ENCODE measurements around the gene SUN1. TPM values are rescaled to one million over a fixed set of nuclear protein-coding genes. Genes with fewer than 3 reads are reported as not detected.

The SUN1 gene
- total RNA-seq, 4 donors from 2014 or later = 113 to 259 (median 192) TPM

- H3K27ac ChIP-seq = peak overlapping the region in 3 of 4 donors; percentile 55 to 66 (median 63)
These were observed 7.6 kb upstream of the SUN1 start for GRCh38 chr7:824664-825063.

DNA sequence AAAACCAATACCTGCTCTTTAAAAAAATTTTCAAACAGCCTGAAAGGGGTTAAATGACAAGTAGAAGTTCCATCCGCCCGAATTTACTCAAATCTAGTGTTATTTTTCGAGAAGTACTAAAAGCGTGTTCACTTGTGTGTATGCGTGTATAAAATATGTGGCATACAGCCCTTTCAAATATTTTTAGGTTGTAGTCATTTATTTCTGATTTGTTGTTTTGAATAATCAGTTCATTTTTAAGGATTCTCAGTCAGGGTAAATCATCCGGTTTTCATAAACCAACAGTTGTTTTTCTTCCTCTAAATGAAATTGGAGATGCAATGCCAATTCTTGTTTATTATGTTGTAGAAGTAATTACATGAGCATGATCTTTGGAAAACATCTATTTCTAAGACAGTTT is 6.9 kb upstream of the SUN1 start:
- no peak for DNase-seq
- Histone ChIP-seq H3K9me3 (no peaks in the 10 kb centered on the region), H3K4me3 (no peak overlapping the region), H3K27me3 (no peaks in the 10 kb centered on the region), H3K36me3 (no peaks in the 10 kb centered on the region), H3K27ac (peak overlapping the region in 2 of 4 donors; percentile 55 to 66), H3K4me1 (peaks cover 0 to 53% (median under 1%) of the 10 kb centered on the region in 4 donors)
- no peak for TF ChIP-seq CTCF (IDR thresholded peaks at IDR 0.05)
- TF ChIP-seq POLR2A (IDR thresholded peaks at IDR 0.05) = no peak

More at GRCh38 chr7:824664-825063, 7.6 kb upstream of the SUN1 start:
- Histone ChIP-seq H3K9me3 (no peaks in the 10 kb centered on the region), H3K36me3 (no peaks in the 10 kb centered on the region), H3K4me1 (peaks cover 0 to 46% (median 0%) of the 10 kb centered on the region in 4 donors), H3K4me3 (no peak overlapping the region), H3K27me3 (no peaks in the 10 kb centered on the region)
- TF ChIP-seq POLR2A (IDR thresholded peaks at IDR 0.05) (no peak), CTCF (IDR thresholded peaks at IDR 0.05) (no peak)
- DNase-seq = no peak

DNA sequence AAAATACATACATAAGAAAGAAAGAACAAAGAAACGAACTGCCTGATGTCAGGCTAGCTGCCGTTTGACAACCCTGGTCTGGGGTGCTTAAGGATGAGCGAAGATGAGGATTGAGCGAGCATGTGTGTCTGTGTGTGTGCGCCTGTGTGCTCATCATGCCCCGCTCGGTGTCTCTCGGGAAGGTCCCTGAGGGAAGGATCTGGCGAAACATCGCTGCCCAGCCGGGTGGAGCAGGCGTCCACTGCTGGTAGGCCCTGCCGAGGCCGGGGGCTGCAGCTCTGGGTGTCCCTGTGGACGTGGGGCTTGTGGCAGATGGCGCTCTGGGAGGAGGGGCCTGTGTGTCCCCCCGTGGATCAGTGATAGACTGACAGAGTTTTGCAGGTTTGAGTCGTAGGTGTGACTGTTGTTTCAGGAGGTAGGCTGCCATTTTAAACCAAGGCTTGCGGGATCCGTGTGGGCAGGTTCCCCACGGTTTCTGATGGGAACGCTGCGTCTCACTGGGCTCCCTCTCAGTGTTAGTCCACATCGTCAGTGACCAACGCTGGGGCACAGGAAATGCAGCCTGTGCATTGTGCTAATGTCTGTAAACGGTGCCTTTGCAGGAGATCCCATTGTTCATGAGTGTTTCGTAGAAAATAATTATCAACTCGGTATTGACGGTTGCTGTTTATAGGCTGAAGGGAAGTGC is 5.9 kb upstream of the SUN1 start:
- H3K36me3 ChIP-seq = no peaks in the 10 kb centered on the region
- TF ChIP-seq CTCF (IDR thresholded peaks at IDR 0.05) = no peak
- TF ChIP-seq POLR2A (IDR thresholded peaks at IDR 0.05) = no peak
- DNase-seq = no peak
- H3K4me1 ChIP-seq = peaks cover 0 to 56% (median 5%) of the 10 kb centered on the region in 4 donors
- no peak overlapping the region for H3K4me3 ChIP-seq
- no peaks in the 10 kb centered on the region for H3K27me3 ChIP-seq
- peak overlapping the region; percentile 27 to 66 (median 46) for H3K27ac ChIP-seq
- no peaks in the 10 kb centered on the region for H3K9me3 ChIP-seq

DNA sequence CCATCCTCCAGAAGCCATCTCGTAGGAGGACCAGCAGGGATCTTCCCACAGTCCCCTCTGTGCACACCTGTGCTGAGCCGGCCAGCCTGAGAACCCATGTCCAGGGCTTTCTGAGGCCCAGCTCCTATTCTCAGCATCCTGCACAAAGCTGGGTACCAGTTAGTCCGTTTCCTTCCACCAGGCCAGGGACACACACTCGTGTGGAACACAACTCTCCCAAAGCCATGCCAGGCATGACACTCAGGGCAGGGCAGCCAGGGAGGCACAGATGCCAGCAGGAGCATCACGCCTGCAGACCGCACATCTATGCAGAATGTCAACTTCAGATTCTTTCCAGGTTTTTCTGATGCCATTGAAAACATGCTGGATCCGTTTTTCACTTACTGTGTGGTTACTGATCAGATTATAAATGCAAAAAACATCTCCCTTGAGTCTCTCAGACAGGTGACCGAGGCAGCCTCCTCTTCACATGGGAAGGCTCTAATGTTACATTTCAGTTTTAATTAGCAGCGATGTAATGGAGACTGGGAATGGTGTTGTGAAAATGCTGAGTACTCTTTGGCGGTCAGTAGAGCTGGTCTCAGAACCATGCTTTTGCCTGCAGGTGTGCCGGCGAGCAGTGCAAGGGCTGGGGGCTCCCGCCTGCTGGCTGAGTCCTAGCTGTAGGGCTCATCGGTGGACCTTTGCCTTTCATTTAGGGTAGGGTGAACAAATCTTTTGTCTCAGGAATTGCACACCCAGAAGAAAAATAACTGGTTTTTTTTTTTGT is 3.3 kb upstream of the SUN1 start:
- Histone ChIP-seq H3K4me1 (peaks cover 0 to 48% (median 10%) of the 10 kb centered on the region in 4 donors), H3K27me3 (no peaks in the 10 kb centered on the region), H3K27ac (no peak overlapping the region), H3K4me3 (no peak overlapping the region), H3K9me3 (no peaks in the 10 kb centered on the region), H3K36me3 (no peaks in the 10 kb centered on the region)
- TF ChIP-seq POLR2A (IDR thresholded peaks at IDR 0.05) = no peak
- TF ChIP-seq CTCF (IDR thresholded peaks at IDR 0.05) = no peak
- DNase-seq = no peak

DNA sequence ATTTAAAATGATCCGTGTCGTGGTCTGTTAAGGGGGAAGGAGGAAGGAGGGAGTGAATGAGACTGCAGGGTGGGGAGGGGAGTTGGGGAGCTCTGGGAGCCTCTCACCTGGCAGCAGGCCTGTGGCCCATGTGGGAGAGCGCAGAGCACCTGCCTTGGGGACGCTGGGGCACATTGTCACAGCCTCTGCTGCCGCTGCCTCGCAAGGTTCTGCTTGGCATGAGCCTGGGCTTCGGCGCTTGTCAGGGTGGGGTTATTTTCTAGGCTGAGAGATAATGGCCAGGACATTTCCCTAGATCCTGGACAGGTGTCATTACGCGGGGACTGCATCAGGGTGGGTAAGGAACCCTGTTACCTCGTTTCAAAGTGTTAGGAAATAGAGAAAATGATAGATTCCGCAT is 2.2 kb upstream of the SUN1 start:
- Histone ChIP-seq H3K9me3 (no peaks in the 10 kb centered on the region), H3K4me3 (no peak overlapping the region), H3K36me3 (no peaks in the 10 kb centered on the region), H3K4me1 (peaks cover 0 to 45% (median 10%) of the 10 kb centered on the region in 4 donors), H3K27me3 (no peaks in the 10 kb centered on the region), H3K27ac (peak overlapping the region in 2 of 4 donors; percentile 67 to 85)
- no peak for DNase-seq
- TF ChIP-seq CTCF (IDR thresholded peaks at IDR 0.05) (no peak), POLR2A (IDR thresholded peaks at IDR 0.05) (no peak)
